DMS79 treated with DMSO at 0.1 percent for 48 hours (cell line): ENCODE measurements around the gene SLC16A14.

ENCODE experiments used
- DNase-seq: peaks from one replicate; lab custom pipeline; 2025; lab: John Stamatoyannopoulos, UW

The SLC16A14 gene

GRCh38 chr2:230023313-230023712, 45.4 kb downstream of the SLC16A14 start:
- DNase-seq, result no peak

GRCh38 chr2:230019742-230020141, 49.0 kb downstream of the SLC16A14 start:
- no peak for DNase-seq

GRCh38 chr2:230018153-230018552, 50.6 kb downstream of the SLC16A14 start:
- DNase-seq, result no peak

- no peak for DNase-seq
These were observed 51.9 kb downstream of the SLC16A14 start for GRCh38 chr2:230016844-230017243.

GRCh38 chr2:230012267-230012884, 56.3 kb downstream of the SLC16A14 start:
- peak; percentile 7 for DNase-seq

- no peak for DNase-seq
These were observed 57.1 kb downstream of the SLC16A14 start for GRCh38 chr2:230011617-230012016.

GRCh38 chr2:230010501-230010900, 58.2 kb downstream of the SLC16A14 start:
- DNase-seq, result no peak

- no peak for DNase-seq
These were observed 60.0 kb downstream of the SLC16A14 start for GRCh38 chr2:230008708-230009066.

- DNase-seq, result peak; percentile 44
These were observed 60.6 kb downstream of the SLC16A14 start for GRCh38 chr2:230007931-230008707.

GRCh38 chr2:230000118-230000841, 68.4 kb downstream of the SLC16A14 start:
- no peak for DNase-seq

- no peak for DNase-seq
These were observed 71.2 kb downstream of the SLC16A14 start for GRCh38 chr2:229997565-229997964.

GRCh38 chr2:229996320-229996719, 72.4 kb downstream of the SLC16A14 start:
- no peak for DNase-seq

GRCh38 chr2:229993236-229993635, 75.5 kb downstream of the SLC16A14 start:
- DNase-seq, result no peak
